Brain microvascular endothelial cell (primary cell): ENCODE measurements around the gene FARP1.

Source experiments
- DNase-seq: peaks from one replicate; pipeline ENCODE4 v3.0.0-alpha.2; 2020
- H3K27ac ChIP-seq: fragments of 250-450 bp; sonication (Bioruptor Pico); 2 replicates; pipeline ENCODE4 v1.5.1; 2020; ENCODE audit warnings: mild to moderate bottlenecking, moderate library complexity
- H3K27me3 ChIP-seq: fragments of 250-450 bp; sonication (Bioruptor Pico); replicated peaks from 2 replicates; pipeline ENCODE4 v1.5.1; 2020; ENCODE audit warnings: mild to moderate bottlenecking
- H3K36me3 ChIP-seq: fragments of 250-450 bp; sonication (Bioruptor Pico); replicated peaks from 2 replicates; pipeline ENCODE4 v1.5.1; 2020; ENCODE audit warnings: mild to moderate bottlenecking
- H3K4me3 ChIP-seq: 2 replicates; pipeline ENCODE4 v1.5.1; 2011; ENCODE audit warnings: low read depth, mild to moderate bottlenecking, control low read depth, low read length, moderate library complexity
- CTCF ChIP-seq: IDR thresholded peaks from 2 replicates; pipeline ENCODE4 v1.5.1; 2011; ENCODE audit warnings: low read depth, mild to moderate bottlenecking, moderate library complexity, low read length, control low read depth, inconsistent platforms; ENCODE audit errors: missing control alignments
- in situ Hi-C: cut with HindIII; loops from 2 replicates; pipeline ENCODE4 v1.10.0; 2017; ENCODE audit warnings: low sequenced_read_pairs, low pct_ligation_motif_present

The FARP1 gene

DNA sequence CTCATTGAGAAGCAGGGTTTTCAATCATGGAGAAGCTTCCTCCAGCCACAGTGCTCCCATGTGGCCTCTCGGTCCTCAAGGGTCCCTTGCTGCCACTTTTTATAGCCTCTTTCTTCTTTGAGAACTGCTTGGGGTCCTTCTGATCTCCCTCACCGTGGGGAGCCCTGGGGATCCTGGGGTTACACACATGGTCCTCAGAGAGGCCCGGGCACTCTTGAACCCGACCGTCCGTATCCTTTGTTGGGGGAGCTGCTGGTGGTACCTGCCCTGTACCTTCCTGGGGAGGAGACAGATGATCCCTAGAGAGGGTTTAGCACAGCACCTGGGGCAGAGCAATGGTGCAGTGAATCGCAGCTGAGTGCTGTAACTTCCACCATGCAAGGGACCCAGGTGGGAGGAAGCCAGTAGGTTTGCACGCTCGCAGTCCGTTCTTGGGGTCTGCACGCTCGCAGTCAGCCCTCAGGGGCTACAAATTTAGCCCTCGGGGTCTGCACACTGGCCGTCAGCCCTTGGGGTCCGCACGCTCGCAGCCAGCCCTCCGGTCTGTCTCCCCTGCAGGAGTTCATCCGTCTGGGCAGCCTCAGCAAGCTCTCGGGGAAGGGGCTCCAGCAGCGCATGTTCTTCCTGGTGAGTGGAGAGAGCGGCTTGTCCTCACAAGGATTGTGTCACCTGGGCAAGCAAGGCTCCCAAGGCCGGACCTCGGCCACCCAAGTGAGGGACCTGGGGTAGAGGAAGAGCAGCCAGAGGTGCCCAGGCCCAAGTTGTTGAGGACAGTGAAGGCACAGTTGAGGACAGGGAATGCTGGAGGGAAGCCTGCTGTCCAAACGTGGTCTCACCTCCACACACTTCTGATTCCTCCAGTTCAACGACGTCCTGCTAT, 295.6 kb downstream of the FARP1 start:
- Histone ChIP-seq H3K4me3 (no peak overlapping the region), H3K36me3 (peaks cover 23% of the 10 kb centered on the region), H3K27ac (no peak overlapping the region), H3K27me3 (no peaks in the 10 kb centered on the region)
- in situ Hi-C loops = loop anchor here (25.0 kb wide), 1 partner anchor 224 kb away; no protein-coding TSS in a partner anchor
- no peak for TF ChIP-seq CTCF
- no peak for DNase-seq

DNA sequence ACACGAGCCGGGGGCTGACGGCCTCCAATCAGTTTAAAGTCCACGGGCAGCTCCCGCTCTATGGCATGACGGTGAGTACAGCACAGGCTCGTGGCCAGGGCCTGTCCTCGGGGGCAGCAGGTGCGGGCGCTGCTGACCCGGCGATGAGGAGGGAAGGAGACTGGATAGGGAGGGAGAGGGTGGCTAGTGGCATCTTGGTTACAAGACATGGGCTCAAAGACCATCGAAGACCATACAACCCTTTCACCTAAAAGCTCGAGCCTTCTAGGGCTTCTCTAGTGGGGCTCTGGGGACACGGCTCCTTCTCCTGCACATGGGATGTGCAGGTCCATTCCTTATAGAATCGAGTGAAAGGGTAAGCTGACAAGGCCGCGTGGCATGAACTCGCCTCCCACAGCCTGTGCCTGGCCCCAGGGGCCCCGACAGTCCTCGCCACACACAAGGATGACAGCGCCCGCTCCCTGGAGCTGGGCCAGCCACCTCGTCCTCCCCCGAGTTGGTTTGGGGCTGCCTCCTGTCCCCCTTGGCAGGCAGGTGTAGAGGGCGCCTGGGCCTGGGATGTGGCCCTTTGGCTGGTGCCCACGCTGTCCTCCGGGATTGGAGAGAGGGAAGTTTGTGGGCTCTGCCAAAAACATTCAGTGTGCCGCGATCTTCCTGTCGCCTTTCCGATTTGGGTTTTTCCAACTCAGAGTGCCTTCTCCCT, 296.4 kb downstream of the FARP1 start:
- peaks cover 23% of the 10 kb centered on the region for H3K36me3 ChIP-seq
- H3K27ac ChIP-seq = no peak overlapping the region
- H3K27me3 ChIP-seq = no peaks in the 10 kb centered on the region
- H3K4me3 ChIP-seq = no peak overlapping the region
- in situ Hi-C loops = loop anchor here (25.0 kb wide), 1 partner anchor 223 kb away; no protein-coding TSS in a partner anchor
- TF ChIP-seq CTCF = no peak
- no peak for DNase-seq

DNA sequence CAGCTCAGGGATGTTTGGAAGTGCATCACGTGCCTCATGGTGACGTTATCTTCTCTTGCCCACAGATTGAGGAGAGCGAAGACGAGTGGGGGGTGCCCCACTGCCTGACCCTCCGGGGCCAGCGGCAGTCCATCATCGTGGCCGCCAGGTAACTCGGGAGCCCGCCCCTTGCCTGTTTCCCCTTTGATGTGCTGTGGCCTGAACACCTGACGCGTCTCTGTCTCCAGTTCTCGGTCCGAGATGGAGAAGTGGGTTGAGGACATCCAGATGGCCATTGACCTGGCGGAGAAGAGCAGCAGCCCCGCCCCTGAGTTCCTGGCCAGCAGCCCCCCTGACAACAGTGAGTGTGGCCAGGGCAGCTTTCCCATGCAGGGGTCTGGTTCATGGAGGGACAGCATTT, 297.0 kb downstream of the FARP1 start:
- in situ Hi-C loops = loop anchor here (25.0 kb wide), 1 partner anchor 222 kb away; no protein-coding TSS in a partner anchor
- Histone ChIP-seq H3K27me3 (no peaks in the 10 kb centered on the region), H3K4me3 (no peak overlapping the region), H3K36me3 (peaks cover 23% of the 10 kb centered on the region), H3K27ac (no peak overlapping the region)
- no peak for DNase-seq
- TF ChIP-seq CTCF = no peak

- TF ChIP-seq CTCF = no peak
- no peaks in the 10 kb centered on the region for H3K27me3 ChIP-seq
- in situ Hi-C loops = loop anchor here (25.0 kb wide), 1 partner anchor 222 kb away; no protein-coding TSS in a partner anchor
- H3K4me3 ChIP-seq = no peak overlapping the region
- peaks cover 21% of the 10 kb centered on the region for H3K36me3 ChIP-seq
- DNase-seq = no peak
- no peak overlapping the region for H3K27ac ChIP-seq
Observed at GRCh38 chr13:98440390-98441055, 297.6 kb downstream of the FARP1 start.

DNA sequence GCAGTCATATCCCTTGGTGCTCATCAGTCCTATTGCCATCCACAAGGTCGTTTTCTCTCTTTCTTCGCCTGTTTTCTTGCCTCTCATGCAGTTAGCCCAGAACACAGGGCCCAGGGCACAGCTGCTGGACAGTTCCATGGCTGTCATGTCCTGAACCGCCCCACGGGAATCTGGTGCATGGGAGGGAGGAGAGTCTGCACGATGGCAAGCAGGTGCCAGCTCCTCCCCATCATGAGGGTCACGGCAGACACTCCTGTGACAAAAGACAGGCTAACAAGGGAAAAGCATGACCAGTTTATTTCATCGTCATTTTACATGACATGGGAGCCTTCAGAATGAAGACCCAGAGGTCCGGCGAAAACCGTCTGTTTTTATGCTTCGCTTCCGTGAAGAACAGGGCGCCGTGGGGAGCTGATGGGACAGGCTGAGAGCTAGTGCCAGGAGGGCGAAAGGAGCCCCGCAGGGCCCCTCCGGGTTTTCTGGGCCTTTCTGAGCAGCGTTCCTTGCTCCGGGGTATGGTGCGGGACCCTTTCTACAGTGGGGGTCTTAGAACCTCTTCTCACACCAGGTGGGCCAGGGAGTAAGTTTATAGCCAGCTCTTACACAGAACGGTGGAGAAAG, 298.3 kb downstream of the FARP1 start:
- no peak overlapping the region for H3K4me3 ChIP-seq
- TF ChIP-seq CTCF = no peak
- no peak overlapping the region for H3K27ac ChIP-seq
- in situ Hi-C loops = loop anchor here (25.0 kb wide), 1 partner anchor 221 kb away; no protein-coding TSS in a partner anchor
- no peaks in the 10 kb centered on the region for H3K27me3 ChIP-seq
- H3K36me3 ChIP-seq = peaks cover 19% of the 10 kb centered on the region
- DNase-seq = no peak
